Stromal cell of bone marrow (primary cell): ENCODE data around the gene POU2F2.

Source experiments
- DNase-seq: peaks from one replicate; pipeline ENCODE4 v3.0.0-alpha.2; 2012; ENCODE audit warnings: low read depth

POU2F2 gene

DNA sequence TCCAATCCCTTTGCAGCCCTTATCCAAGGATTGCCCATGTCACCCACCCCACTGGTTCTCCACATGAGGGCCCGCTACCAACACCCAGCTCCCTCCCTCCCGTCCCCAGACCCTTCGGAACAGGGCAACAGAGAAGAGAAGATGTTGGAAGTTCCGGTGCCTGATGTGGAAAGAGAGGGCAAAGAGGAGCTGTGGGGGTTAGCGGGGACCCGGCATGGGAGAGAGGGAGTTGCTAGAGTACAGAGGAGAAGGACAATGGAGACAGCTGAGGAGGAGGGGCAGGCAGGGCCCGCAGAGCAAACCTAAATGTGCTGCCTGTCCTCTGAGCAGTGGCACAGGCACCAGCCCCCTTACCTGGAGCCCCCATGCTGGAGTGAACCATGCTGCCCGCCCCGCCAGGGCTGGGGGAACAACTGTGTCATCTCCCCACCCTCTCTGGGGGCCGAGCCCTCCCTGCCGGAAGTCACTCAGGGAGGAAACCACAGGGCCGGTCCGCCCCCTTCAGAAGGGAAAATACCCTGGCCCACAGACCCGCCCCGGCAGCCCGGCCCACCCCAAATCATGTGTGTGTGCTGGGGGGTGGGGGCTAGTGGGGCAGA is at the start of gene POU2F2:
Gene POU2F2, minus strand, starts transcription at position 417 of the 599 bp plus-strand sequence. Its CDS starts 35 bp downstream, at position 382.
- no peak for DNase-seq

DNA sequence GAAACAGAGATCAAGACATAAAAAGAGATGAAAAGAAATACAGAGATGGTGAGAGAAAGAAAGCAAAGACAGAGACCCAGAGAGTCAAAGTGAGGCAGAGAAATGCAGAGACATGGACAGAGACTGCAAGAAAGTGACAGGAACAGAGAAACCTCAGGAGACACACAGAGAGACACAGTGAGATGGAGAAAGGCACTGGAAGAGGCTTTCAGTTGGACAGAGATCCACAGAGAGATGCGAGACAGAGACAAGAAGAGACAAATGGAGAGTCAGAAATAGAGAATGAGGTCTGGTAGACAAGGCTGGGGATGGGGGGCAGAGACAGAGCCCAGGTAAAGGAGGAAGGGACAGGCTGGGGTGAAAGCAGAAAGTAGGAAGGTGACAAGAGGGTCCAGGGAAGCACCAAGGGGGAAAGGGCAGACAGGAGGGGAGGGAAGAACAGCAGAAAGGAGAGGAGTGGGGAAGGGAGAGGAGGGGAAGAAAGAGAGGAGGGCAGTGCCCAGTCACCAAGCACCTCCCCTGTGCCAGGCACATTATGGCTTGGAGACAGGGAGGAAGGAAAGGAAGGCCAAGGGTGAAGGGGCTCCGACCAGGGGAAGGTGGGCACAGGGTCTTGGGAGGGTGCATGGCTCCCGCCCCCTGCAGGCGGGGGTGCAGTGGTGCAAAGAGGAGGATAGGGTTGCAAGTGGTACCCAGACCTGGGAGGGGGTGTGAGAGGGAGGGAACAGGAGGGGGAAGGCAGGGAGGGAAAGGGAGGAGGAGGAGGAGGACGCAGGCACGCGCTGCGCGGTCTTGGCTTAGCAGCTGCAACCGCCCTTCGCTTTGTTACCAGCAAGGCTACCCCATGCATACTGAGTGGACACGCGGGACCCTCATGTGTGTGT is 46.8 kb upstream of the POU2F2 start:
- DNase-seq: no peak

DNA sequence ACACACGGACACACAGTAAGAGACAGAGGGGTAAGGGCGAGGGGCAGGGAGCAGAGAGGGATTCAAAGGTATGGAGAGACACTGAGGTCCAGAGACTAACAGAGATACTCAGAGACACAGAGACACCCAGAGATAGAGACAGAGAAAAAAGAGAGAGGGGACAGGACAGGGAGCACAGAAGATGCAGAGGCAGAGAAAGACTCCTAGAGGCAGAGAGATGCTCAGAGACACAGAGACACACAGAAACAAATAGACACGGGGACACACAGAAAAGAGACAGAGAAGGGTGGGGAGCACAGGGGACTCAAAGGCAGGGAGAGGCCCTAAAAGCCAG is 45.4 kb upstream of the POU2F2 start:
- DNase-seq: no peak

DNA sequence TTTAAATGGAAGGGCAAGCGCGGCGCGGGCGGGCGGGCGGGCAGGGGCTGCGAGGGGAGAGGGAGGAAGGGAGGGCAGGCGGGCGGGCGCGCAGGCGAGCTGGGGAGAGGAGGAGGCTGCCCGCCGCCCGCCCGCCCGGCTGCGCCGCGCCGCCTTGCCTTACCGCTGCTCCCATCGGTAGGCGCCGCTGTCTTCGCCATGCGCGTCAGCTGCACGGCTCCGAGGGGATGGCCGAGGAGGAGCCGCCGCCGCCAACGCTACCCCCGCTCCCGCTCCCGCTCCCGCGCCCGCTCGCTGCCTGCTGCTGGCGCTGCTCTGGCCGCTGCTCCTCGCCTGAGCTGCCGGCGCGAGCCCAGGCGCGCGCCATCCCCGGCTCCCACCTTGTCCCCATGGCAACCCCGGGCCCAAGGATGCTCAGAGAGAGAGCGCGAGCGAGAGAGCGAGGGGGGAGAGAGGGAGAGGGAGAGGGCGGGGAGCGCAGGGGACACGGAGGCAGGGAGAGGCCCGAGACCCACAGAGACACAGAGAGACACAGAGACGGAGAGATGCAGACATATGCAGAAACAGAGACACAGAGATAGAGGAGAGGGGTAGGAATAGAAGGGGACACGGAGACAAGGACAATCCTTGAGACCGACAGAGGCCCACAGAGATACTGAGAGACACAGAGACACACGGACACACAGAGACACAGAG is 44.9 kb upstream of the POU2F2 start:
- peak; percentile 55 for DNase-seq

DNA sequence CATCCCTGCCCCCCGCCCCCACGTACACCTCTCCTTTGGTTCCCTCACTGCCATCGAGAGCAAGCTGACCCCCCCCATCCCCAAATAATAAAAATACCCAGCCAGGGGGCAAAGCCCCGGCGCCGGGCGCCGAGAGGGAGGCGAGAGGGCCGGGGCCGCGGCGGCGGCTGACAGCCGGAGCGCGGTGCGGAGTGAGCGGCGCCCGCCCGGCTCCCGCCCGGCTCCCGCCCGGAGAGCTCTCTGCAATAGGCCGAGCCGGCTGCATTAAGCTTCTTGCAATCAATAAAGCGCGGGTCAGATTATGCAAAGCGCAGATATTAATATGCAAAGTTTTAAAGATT is 44.4 kb upstream of the POU2F2 start:
- DNase-seq: no peak

DNA sequence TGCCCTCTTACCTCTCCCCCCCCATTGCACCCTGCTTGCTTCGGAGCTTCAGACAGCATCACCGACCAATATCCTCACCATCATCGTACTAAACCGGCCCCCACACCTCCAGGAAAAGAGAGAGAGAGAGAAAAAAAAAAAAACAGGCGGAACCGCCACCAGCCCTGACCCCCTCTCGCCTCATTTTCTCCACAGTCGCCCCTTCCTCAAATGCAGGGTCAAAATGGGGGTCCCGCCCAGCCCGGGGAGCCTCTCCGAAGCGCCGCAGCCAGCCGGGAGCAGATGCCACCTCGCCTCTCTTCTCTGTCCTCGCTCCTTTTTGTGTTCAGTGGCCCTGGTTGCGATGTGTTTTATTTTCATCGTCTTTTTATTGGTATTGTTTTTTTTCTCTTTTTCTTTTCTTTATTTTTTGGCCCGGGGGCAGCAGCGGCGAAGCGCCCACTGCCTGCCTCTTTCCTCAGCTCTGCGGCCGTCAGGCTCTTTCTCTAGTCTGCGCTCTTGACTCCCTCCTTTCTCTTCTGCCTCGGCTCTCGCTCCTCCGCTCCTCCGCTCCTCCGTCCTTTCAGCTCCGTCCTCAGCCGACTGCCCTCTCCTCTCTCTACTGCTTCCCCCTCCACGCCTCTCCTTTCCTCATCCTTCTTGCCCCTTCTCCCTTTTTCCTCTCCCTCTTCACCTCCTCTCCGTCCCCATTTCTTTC is 43.9 kb upstream of the POU2F2 start:
- no peak for DNase-seq

DNA sequence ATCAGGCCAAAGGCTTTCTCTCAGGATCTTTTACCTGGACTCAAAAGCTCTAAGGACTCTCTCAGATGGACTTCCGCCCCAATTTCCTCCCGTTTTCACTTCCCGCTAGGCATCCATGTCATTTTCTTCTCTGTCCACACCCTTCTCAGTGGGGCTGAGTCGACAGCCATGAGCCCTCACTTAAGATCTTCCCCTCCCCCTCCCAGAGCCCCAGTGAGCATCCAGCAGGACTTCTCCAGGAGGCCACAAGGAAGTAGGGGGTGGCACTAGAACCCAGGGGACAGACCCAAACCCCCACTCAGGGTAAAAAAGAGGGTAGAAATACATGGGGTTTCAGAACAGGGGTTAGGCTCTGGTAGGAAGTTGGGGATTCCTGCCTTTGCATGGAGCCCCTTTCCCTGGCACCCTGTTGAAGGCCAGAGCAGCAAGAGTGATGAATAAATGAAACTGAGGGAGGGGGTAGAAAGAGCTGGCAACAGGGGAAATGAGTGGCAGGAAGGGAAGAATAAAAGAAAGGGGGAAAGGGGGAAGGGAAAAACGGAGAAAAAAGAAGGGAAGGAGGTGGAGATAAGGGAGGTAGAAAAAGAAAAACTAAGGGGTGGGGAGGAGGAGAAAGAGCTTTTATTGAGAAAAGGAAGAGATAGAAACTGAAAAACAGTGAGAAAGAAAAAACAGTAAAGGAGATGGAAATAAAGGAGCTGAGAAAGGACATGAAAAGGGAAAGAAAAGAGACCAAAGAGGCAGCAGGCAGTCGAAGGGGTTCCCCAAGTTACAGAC is 42.9 kb upstream of the POU2F2 start:
- DNase-seq: no peak

DNA sequence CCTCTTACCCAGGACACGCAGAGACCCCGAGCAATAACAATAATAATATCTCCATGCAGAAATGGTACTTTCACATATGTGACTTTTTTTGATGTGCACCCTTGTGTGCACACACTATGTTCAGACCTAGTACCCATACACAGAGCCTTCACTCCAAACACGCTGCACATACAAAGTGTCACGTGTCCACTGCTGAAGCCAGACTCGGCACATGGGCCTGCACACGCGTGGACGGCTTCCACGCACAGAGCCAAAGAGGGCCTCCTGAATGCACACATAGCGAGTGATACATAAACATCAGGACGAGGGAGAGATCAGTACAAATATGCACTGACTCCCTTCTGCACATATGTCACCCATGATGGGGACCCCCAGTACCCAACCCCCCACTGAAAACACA is 41.9 kb upstream of the POU2F2 start:
- no peak for DNase-seq

DNA sequence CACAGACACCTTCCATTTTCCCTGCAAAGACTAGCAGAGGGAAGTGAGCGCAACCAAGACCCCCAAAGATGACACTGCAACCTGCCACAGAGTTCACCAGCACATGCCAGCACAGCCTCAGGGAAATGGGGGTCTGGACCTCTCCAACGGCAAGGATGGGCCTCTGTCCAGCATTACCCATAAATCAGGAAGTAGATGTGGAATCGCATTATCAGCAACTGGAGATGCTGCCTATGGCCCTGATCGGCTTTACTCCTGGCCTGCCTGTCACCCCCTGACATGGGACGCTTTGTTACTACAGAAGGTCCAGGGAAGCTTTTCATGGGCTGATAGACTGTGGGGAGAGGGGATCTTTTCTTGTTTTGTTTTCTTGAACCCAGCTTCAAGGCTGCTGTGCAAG is 41.4 kb upstream of the POU2F2 start:
- DNase-seq: no peak

DNA sequence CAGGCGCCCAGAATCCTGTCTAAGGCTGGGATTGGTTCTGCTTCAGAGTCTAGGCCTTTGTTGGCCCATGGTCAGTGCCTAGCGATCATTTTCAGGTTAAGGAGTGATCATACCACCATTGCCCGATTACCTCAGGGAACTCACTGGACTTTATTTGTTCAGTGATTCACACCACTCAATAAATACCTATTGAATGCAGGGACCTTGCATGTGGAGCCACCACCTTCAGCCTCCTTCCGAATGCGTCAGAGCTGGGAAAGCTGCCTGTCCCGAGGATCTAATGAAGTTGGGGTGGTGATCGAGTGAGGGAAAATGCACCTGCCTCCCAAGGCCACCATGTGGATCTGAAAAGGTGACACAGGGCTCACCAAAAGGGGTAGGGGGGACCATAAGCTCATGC is 40.0 kb upstream of the POU2F2 start:
- no peak for DNase-seq

DNA sequence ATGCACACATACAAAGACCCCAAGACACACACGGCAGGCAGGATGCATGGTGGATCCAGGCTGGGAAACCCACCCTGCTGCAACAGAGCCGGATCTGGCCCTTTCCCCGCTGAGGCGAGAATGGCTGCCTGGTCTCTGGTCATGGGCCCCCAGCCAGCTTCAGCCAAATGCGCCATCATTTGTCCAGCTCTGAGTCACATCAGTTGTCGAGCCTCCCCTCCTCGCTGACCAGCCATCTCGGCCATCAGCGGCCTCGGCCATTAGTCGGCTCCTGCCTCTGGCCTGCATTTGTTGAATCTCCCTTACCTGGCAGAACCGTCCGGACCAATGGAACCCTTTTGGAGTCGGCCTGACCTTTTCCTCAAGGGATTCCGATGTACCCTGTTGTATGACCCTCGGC is 38.5 kb upstream of the POU2F2 start:
- DNase-seq: no peak

DNA sequence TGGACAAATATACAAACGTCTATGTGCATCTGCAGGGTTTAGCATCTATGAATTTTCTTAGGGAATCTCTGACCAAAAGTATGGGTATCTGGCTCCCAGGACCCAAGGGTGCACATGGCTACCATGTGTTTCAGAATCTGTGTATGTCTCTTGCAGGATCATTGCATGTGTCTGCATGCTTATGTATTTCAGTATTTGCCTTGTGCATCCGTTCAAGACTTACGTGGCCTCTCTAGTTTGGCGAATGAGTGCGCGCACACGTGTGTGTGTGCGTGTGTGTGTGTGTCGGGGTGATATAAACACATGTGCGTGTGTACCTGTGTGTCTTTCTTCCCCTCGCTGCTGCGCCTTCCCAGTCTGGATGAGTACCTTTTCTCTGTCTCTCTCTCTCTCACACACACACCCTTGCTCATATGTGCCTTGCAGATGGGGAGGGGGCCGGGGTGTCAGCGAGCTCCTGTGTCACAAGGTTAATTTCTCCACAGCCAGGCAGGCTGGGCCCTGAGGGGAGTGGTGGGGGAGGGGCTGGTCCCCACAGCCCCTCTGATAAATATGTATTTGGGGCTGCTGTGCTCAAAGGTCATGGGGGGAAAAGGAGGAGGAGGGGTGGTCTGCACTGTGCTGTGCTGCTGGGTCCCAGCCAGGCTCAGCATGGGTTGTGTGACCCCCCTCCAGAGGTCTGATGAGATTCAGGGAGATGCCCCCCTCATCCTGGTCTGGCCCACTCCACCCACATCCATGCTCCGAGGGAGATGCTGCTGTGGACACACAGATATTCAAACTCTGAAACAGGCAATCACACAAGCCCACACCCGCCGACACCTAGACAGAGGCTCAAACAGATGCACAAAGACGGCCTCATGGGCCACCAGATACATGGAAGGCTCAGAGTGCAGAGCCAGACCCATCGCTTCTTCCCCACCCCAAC is 37.5 kb upstream of the POU2F2 start:
- DNase-seq: no peak

DNA sequence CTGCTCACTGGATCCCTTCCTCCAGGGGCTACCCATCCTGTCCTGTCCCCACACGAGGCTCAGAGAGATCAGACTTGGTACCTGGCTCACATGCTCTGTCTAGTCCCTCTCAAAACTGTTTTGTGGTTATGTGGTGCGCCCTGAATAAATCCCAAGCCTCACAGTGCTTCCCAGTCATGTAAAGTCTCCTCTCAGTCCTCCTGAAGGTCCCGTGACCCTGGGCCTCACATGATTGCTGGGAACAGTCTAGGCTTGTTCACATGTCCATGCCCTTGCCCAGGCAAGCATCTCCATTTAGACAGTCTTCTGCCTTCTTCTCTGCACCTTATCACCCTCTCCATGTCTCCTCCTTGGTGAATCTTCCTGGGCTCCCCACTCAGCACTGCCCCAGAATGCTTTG is 36.0 kb upstream of the POU2F2 start:
- DNase-seq: no peak

DNA sequence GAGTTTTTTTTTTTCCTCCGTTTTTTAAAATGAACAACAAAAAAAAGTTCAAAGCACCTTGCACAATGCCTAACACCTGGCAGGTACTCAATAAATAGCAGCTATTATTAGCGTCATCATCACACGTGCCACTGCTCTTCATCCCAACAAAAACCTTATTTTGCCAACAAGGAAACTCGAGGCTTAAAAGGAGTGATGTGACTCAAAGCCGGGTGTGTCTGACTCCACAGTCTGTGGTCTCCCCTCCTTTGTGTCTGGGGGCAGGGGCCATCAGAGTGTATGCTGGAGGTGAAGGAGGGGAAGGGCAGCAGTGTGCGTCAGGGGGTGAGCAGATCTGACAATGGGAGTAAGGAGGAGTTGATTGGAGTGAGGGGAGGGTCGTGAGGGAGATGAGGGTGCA is 34.1 kb upstream of the POU2F2 start:
- DNase-seq: no peak

DNA sequence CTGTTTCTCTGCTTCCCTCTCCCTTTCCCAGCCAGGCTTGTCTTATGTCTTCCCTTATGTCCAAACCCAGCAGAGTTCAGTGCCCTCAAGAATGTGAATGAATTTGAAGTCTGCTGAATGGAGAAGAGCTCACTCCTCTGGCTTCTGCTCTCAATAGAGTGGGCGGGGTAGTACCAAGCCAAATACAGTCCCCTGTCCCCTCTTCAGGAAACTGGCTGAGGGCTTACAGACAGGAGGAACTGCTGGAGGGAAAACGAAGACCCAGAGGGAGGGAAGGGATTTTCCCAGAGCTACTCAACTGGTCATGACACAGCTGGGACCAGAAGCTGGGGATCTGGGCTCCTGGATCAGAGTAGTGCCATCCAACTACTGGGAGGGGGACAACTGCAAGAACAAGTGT is 32.9 kb upstream of the POU2F2 start:
- DNase-seq: no peak

DNA sequence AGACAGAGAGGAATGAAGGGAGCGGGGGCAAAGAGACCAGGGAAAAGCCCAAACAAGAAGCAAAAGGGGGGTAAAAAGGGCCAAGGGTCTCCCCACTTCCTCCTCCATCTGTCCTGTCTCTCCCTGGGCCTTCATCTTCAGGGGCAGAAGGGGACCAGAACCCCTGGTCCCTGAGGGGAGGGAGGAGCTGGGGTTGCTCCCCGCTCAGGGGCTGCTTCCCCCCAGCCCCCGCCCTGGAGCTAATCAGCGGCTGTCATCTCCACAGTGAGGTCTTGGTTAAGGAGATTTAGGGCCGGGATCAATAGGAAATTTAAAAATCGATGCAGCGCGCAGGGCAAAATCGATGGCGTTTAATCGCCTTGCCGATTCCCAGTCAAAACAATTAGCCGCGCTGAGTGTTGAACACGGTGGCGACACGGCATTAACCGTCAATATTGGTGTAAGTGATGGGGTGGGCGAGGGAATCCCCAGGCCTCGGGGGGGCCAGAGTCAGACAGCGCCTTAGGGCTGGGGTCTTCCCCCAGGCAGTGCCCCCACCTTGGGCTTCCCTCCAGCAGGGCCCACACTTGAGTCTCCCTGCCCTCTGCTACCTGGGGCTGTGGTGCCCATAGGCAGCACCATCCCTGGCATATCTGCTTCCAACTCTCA is 29.5 kb upstream of the POU2F2 start:
- DNase-seq: no peak

DNA sequence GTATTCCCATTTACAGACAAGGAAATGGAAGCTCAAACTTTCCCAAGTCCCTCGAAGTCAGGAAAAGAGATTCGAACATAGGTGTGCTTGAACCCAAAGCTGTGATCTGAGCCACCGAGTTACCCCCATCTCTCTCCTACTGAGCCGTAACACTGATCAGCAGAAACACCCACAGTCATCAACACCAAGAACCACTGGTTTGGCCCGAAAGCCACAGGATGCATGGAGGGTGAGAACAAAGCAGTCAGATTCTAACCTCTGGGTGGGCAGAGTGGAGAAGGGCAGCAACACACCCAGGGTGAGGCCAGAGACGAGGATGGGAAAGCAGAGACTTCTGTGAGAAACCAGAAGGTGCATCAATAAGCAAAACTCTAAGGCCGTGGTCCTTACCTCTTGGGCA is 27.7 kb upstream of the POU2F2 start:
- no peak for DNase-seq

DNA sequence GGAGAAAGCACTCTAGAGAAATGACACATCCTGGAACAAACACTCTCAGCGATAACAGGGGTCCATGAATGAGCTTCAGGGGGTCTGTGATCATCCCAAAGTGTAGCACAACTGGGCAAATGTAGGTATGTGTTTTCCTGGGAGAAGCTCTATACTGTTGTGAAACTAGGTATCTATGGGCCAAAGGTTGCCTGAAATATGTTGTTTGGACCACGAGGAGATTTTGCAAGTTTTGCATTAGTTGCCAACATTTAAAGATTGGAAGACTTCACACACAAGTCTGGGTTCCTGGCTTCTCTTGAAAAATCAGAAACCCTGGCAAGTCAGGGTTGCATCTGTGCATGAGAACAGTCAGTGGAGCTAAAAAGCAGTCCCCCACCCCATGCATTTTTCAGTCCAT is 26.7 kb upstream of the POU2F2 start:
- no peak for DNase-seq

DNA sequence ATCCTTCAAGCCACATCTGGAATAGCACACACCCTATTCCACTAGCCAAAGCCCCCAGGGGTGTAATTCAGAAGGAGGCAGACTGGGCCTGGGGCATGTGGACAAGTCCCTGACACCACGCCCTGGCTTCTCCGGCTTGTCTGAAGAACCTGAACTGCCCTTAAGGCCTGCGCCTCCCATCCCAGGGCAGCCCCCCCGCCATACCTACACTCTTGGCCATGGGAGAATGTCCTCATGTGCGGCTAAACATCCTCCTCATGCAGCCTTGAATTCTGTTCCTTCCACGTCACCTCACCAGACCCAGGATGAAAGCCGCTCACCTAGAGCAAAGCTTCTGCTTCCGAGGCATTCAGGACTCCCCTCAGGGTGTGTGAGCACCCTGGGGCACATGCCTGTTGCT is 24.3 kb upstream of the POU2F2 start:
- no peak for DNase-seq

DNA sequence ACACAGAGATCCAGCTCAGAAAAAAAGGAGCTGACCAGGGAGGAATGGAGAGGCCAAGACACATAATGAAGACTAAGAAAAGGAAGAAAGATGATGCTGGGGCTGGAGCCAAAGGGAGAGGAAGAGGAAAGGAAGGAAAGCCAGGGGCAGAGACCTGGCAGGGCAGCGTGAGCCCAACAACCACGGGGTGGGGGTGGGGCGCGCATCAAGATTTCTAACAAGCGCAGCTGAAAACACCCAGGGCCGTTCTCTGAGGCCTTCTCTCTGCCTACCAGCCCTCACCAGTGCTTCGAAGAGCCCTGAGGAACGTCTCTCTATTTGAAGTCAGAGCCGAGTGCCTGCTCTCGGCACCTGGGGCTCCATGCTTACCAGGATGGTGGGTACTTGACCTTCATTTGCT is 23.6 kb upstream of the POU2F2 start:
- DNase-seq: no peak
